ENCODE data around the gene SLCO1A2.

SLCO1A2 gene

DNA sequence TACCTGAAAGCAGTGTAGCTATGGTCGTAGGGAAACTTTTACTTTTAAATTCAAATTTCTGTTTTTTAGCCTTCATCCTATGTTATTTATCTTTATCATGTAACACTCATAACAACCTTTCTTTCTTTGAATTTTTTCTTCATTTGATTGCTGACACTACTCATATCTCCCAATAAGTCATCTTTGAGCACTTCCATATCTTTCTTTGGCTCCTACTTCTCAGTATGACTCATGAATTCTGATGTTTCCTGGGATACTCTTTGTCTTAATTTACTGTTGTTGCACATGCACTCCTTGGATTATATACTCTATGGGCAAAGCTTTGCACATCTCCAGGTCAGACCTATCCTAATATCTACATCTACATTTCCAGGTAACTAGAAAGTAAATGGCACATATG lies 19.9 kb upstream of the SLCO1A2 start:
- H2AK5ac ChIP-seq (ENCODE audit: low read depth, low read length) = no peak overlapping the region
- no peak overlapping the region for H3K9ac ChIP-seq (ENCODE audit: low read depth, low read length, poor library complexity)
- no CpG with 5 or more reads among the region's 1 CpG for WGBS, 2 donors (ENCODE audit: extremely low coverage in 2 of 2, insufficient read length in 2 of 2, insufficient replicate concordance in 1 of 2)
- H3K79me1 ChIP-seq (ENCODE audit: low read depth, low read length) = no peaks in the 10 kb centered on the region
- H4K8ac ChIP-seq (ENCODE audit: low read depth, low read length) = no peak overlapping the region
- H2BK5ac ChIP-seq (ENCODE audit: low read length) = no peak overlapping the region
- no peak overlapping the region for H4K91ac ChIP-seq (ENCODE audit: low read depth, low read length, poor library complexity)
- H2AFZ ChIP-seq (ENCODE audit: low read length) = no peak overlapping the region
- H3K4ac ChIP-seq (ENCODE audit: low read length) = no peak overlapping the region
- H3K36me3 ChIP-seq (replicated peaks in 1 of 2; ENCODE audit: control insufficient read depth in 2 of 2, insufficient read depth in 2 of 2, low read length in 2 of 2) = no peaks in the 10 kb centered on the region
- no peak overlapping the region for H3K18ac ChIP-seq (ENCODE audit: low read length)
- no peaks in the 10 kb centered on the region for H3K27me3 ChIP-seq (ENCODE audit: control insufficient read depth in 3 of 3, insufficient read depth in 3 of 3, low read depth in 1 of 3, low read length in 3 of 3)
- no peak for DNase-seq (ENCODE audit: low spot score)
- H3K4me3 ChIP-seq (ENCODE audit: low read length in 2 of 2) = no peak overlapping the region
- H3K14ac ChIP-seq (ENCODE audit: low read length) = no peak overlapping the region
- H3K4me2 ChIP-seq (ENCODE audit: insufficient read depth, low read length, poor library complexity, severe bottlenecking) = no peak overlapping the region
- no peak overlapping the region for H3K27ac ChIP-seq (replicated peaks; ENCODE audit: low read length)
- no peaks in the 10 kb centered on the region for H3K4me1 ChIP-seq (ENCODE audit: control insufficient read depth in 2 of 2, insufficient read depth in 1 of 2, low read depth in 1 of 2, low read length in 2 of 2)
- no peak overlapping the region for H2BK15ac ChIP-seq (ENCODE audit: low read length)
- H3K23ac ChIP-seq (ENCODE audit: low read depth, low read length, poor library complexity) = no peak overlapping the region
- H2BK12ac ChIP-seq (ENCODE audit: low read length) = no peak overlapping the region
- no peak overlapping the region for H2BK120ac ChIP-seq (ENCODE audit: low read depth, low read length)
- H3K9me3 ChIP-seq (replicated peaks in 1 of 2; ENCODE audit: control insufficient read depth in 2 of 2, insufficient read depth in 1 of 2, low read depth in 1 of 2, low read length in 2 of 2) = no peaks in the 10 kb centered on the region

DNA sequence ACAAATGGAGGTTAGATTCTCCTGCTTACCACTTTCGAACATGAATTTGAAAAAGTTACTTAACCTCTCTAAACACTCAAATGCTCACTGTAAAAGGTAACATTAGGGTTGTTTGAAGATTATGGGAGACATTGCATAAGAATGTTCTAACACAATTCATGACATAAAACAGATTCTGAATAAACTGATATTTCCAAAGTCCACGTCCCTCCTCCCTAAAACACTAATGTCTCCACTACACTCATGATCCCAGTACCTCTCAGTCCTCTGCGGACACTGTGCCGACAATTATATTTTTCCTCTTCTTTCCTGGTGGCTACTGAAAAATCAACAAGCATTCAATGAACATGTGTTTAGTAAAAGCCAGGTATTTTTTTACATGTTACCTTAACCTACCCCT lies 19.2 kb upstream of the SLCO1A2 start:
- H3K27me3 ChIP-seq (ENCODE audit: control insufficient read depth in 3 of 3, insufficient read depth in 3 of 3, low read depth in 1 of 3, low read length in 3 of 3) = no peaks in the 10 kb centered on the region
- no peak overlapping the region for H2AK5ac ChIP-seq (ENCODE audit: low read depth, low read length)
- H4K91ac ChIP-seq (ENCODE audit: low read depth, low read length, poor library complexity) = no peak overlapping the region
- no peak overlapping the region for H3K4ac ChIP-seq (ENCODE audit: low read length)
- no peak overlapping the region for H2BK120ac ChIP-seq (ENCODE audit: low read depth, low read length)
- no peak overlapping the region for H3K4me2 ChIP-seq (ENCODE audit: insufficient read depth, low read length, poor library complexity, severe bottlenecking)
- no peak overlapping the region for H3K23ac ChIP-seq (ENCODE audit: low read depth, low read length, poor library complexity)
- H3K9me3 ChIP-seq (replicated peaks in 1 of 2; ENCODE audit: control insufficient read depth in 2 of 2, insufficient read depth in 1 of 2, low read depth in 1 of 2, low read length in 2 of 2) = no peaks in the 10 kb centered on the region
- H3K4me1 ChIP-seq (ENCODE audit: control insufficient read depth in 2 of 2, insufficient read depth in 1 of 2, low read depth in 1 of 2, low read length in 2 of 2) = no peaks in the 10 kb centered on the region
- H3K18ac ChIP-seq (ENCODE audit: low read length) = no peak overlapping the region
- H3K27ac ChIP-seq (replicated peaks; ENCODE audit: low read length) = no peak overlapping the region
- H3K14ac ChIP-seq (ENCODE audit: low read length) = no peak overlapping the region
- H2BK12ac ChIP-seq (ENCODE audit: low read length) = no peak overlapping the region
- H3K79me1 ChIP-seq (ENCODE audit: low read depth, low read length) = no peaks in the 10 kb centered on the region
- no peak overlapping the region for H2BK15ac ChIP-seq (ENCODE audit: low read length)
- H4K8ac ChIP-seq (ENCODE audit: low read depth, low read length) = no peak overlapping the region
- no peak overlapping the region for H3K4me3 ChIP-seq (ENCODE audit: low read length in 2 of 2)
- H3K36me3 ChIP-seq (replicated peaks in 1 of 2; ENCODE audit: control insufficient read depth in 2 of 2, insufficient read depth in 2 of 2, low read length in 2 of 2) = no peaks in the 10 kb centered on the region
- no peak for DNase-seq (ENCODE audit: low spot score)
- no peak overlapping the region for H2AFZ ChIP-seq (ENCODE audit: low read length)
- H3K9ac ChIP-seq (ENCODE audit: low read depth, low read length, poor library complexity) = no peak overlapping the region
- no peak overlapping the region for H2BK5ac ChIP-seq (ENCODE audit: low read length)
- no CpG with 5 or more reads among the region's 4 CpGs for WGBS, 2 donors (ENCODE audit: extremely low coverage in 2 of 2, insufficient read length in 2 of 2, insufficient replicate concordance in 1 of 2)

DNA sequence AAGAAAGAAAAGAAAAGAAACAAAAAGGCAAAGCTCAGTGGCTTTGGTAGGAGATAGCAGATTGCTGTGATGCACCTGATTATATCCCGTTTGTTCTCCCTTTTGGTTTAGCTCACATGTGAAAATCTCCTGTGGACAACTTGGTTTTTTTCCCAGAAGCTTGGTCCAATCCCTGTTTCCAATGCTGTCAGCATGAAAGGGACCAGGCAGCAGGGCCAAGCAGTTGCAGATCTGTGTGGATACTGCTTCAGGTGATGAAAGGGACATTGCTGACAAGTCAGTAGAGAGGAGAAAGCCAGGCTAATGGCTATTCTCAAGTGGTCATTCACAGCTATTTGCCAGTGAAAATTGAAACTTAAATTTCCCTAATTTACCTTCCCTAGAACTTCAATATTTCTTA lies 18.8 kb upstream of the SLCO1A2 start:
- H2BK15ac ChIP-seq (ENCODE audit: low read length) = no peak overlapping the region
- no peaks in the 10 kb centered on the region for H3K9me3 ChIP-seq (replicated peaks in 1 of 2; ENCODE audit: control insufficient read depth in 2 of 2, insufficient read depth in 1 of 2, low read depth in 1 of 2, low read length in 2 of 2)
- no peak overlapping the region for H3K14ac ChIP-seq (ENCODE audit: low read length)
- no peak overlapping the region for H4K91ac ChIP-seq (ENCODE audit: low read depth, low read length, poor library complexity)
- no CpG with 5 or more reads among the region's 1 CpG for WGBS, 2 donors (ENCODE audit: extremely low coverage in 2 of 2, insufficient read length in 2 of 2, insufficient replicate concordance in 1 of 2)
- no peaks in the 10 kb centered on the region for H3K27me3 ChIP-seq (ENCODE audit: control insufficient read depth in 3 of 3, insufficient read depth in 3 of 3, low read depth in 1 of 3, low read length in 3 of 3)
- H2BK5ac ChIP-seq (ENCODE audit: low read length) = no peak overlapping the region
- H2BK120ac ChIP-seq (ENCODE audit: low read depth, low read length) = no peak overlapping the region
- H3K9ac ChIP-seq (ENCODE audit: low read depth, low read length, poor library complexity) = no peak overlapping the region
- H2BK12ac ChIP-seq (ENCODE audit: low read length) = no peak overlapping the region
- no peak overlapping the region for H3K27ac ChIP-seq (replicated peaks; ENCODE audit: low read length)
- no peak overlapping the region for H2AFZ ChIP-seq (ENCODE audit: low read length)
- H3K4me2 ChIP-seq (ENCODE audit: insufficient read depth, low read length, poor library complexity, severe bottlenecking) = no peak overlapping the region
- no peak for DNase-seq (ENCODE audit: low spot score)
- no peak overlapping the region for H3K4ac ChIP-seq (ENCODE audit: low read length)
- H2AK5ac ChIP-seq (ENCODE audit: low read depth, low read length) = no peak overlapping the region
- H3K36me3 ChIP-seq (replicated peaks in 1 of 2; ENCODE audit: control insufficient read depth in 2 of 2, insufficient read depth in 2 of 2, low read length in 2 of 2) = no peaks in the 10 kb centered on the region
- H3K23ac ChIP-seq (ENCODE audit: low read depth, low read length, poor library complexity) = no peak overlapping the region
- no peak overlapping the region for H4K8ac ChIP-seq (ENCODE audit: low read depth, low read length)
- H3K79me1 ChIP-seq (ENCODE audit: low read depth, low read length) = no peaks in the 10 kb centered on the region
- H3K4me1 ChIP-seq (ENCODE audit: control insufficient read depth in 2 of 2, insufficient read depth in 1 of 2, low read depth in 1 of 2, low read length in 2 of 2) = no peaks in the 10 kb centered on the region
- no peak overlapping the region for H3K4me3 ChIP-seq (ENCODE audit: low read length in 2 of 2)
- no peak overlapping the region for H3K18ac ChIP-seq (ENCODE audit: low read length)

DNA sequence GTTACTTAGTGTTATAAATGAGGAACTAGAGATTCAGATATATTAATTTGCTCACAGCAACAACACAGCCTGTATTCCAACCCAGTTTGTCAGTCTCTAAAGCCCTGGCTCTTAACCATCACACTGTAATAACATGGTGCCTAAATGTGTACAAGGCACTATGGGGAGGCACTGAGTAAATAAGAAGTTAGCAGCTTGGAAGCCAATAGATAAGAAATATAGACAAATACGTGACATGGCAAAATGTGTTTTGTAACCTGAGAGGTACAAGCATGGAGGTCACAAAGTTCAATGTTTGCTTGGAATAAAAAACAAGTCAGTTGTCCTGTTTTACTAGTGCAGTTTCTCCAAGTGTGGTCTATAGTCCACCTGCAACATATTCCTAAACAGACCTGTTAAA lies 16.3 kb upstream of the SLCO1A2 start:
- Histone ChIP-seq H2BK5ac (ENCODE audit: low read length) (no peak overlapping the region), H3K4me2 (ENCODE audit: insufficient read depth, low read length, poor library complexity, severe bottlenecking) (no peak overlapping the region), H3K4me1 (ENCODE audit: control insufficient read depth in 2 of 2, insufficient read depth in 1 of 2, low read depth in 1 of 2, low read length in 2 of 2) (no peaks in the 10 kb centered on the region), H3K4ac (ENCODE audit: low read length) (no peak overlapping the region), H3K18ac (ENCODE audit: low read length) (no peak overlapping the region), H4K91ac (ENCODE audit: low read depth, low read length, poor library complexity) (no peak overlapping the region), H2BK12ac (ENCODE audit: low read length) (no peak overlapping the region), H3K14ac (ENCODE audit: low read length) (no peak overlapping the region), H3K4me3 (ENCODE audit: low read length in 2 of 2) (no peak overlapping the region), H3K27ac (replicated peaks; ENCODE audit: low read length) (no peak overlapping the region), H3K9ac (ENCODE audit: low read depth, low read length, poor library complexity) (no peak overlapping the region), H3K27me3 (ENCODE audit: control insufficient read depth in 3 of 3, insufficient read depth in 3 of 3, low read depth in 1 of 3, low read length in 3 of 3) (no peaks in the 10 kb centered on the region), H2AK5ac (ENCODE audit: low read depth, low read length) (no peak overlapping the region), H3K36me3 (replicated peaks in 1 of 2; ENCODE audit: control insufficient read depth in 2 of 2, insufficient read depth in 2 of 2, low read length in 2 of 2) (no peaks in the 10 kb centered on the region), H3K9me3 (replicated peaks in 1 of 2; ENCODE audit: control insufficient read depth in 2 of 2, insufficient read depth in 1 of 2, low read depth in 1 of 2, low read length in 2 of 2) (no peaks in the 10 kb centered on the region), H3K23ac (ENCODE audit: low read depth, low read length, poor library complexity) (no peak overlapping the region), H4K8ac (ENCODE audit: low read depth, low read length) (no peak overlapping the region), H2BK120ac (ENCODE audit: low read depth, low read length) (no peak overlapping the region), H2BK15ac (ENCODE audit: low read length) (no peak overlapping the region), H2AFZ (ENCODE audit: low read length) (no peak overlapping the region), H3K79me1 (ENCODE audit: low read depth, low read length) (no peaks in the 10 kb centered on the region)
- DNase-seq (ENCODE audit: low spot score) = no peak
- no CpG with 5 or more reads among the region's 1 CpG for WGBS, 2 donors (ENCODE audit: extremely low coverage in 2 of 2, insufficient read length in 2 of 2, insufficient replicate concordance in 1 of 2)
